Activated CD4-positive, alpha-beta T cell treated with anti-CD3 and anti-CD28 coated beads for 4 hours (primary cell): ENCODE data around the gene KIFAP3.
"Not testable (repeated sequence)": the region's sequence is repeated elsewhere in the genome, so short reads cannot be mapped to it uniquely, and the experiment has no call there.

Experiments
- DNase-seq, 2 donors: peaks; one replicate each; pipeline ENCODE4 v3.0.0-alpha.2; 2020

KIFAP3 gene

GRCh38 chr1:169882039-169882511 is 192.4 kb downstream of the KIFAP3 start:
- no peak for DNase-seq

- DNase-seq: no peak
Observed at GRCh38 chr1:169879034-169879840, 195.3 kb downstream of the KIFAP3 start.

- DNase-seq: no peak
Observed at GRCh38 chr1:169878498-169878897, 196.0 kb downstream of the KIFAP3 start.

GRCh38 chr1:169877800-169878491 is 196.5 kb downstream of the KIFAP3 start:
- no peak for DNase-seq

GRCh38 chr1:169874229-169874628 is 200.3 kb downstream of the KIFAP3 start:
- no peak for DNase-seq

- no peak for DNase-seq
Observed at GRCh38 chr1:169873582-169874199, 200.8 kb downstream of the KIFAP3 start.

- DNase-seq: no peak
Observed at GRCh38 chr1:169872906-169873305, 201.6 kb downstream of the KIFAP3 start.

GRCh38 chr1:169871988-169872387 is 202.5 kb downstream of the KIFAP3 start:
- DNase-seq: not testable (repeated sequence)
